Stimulated activated CD8-positive, alpha-beta memory T cell treated with anti-CD3 and anti-CD28 coated beads, Interleukin-15, amount 100 ng/mL, for 48 hours (primary cell): ENCODE results near the gene ADCY10.
"Not testable (repeated sequence)": the region's sequence is repeated elsewhere in the genome, so short reads cannot be mapped to it uniquely, and the experiment has no call there.

Experiments
- DNase-seq, 2 donors: peaks; one replicate each; pipeline ENCODE4 v3.0.0-alpha.2; 2020; ENCODE audit warnings: low read depth in 2 of 2

ADCY10 gene

GRCh38 chr1:167926486-167926997 is 12.6 kb upstream of the ADCY10 start:
- DNase-seq: no peak

GRCh38 chr1:167924543-167925231 is 10.8 kb upstream of the ADCY10 start:
- DNase-seq: no peak

GRCh38 chr1:167924102-167924501 is 10.2 kb upstream of the ADCY10 start:
- no peak for DNase-seq

- no peak for DNase-seq
Observed at GRCh38 chr1:167923324-167924056, 9.6 kb upstream of the ADCY10 start.

- DNase-seq: no peak
Observed at GRCh38 chr1:167922611-167923074, 8.7 kb upstream of the ADCY10 start.

- no peak for DNase-seq
Observed at GRCh38 chr1:167922023-167922422, 8.1 kb upstream of the ADCY10 start.

GRCh38 chr1:167916766-167917511 is 3.0 kb upstream of the ADCY10 start:
- DNase-seq: no peak

GRCh38 chr1:167915569-167915968 is 1.6 kb upstream of the ADCY10 start:
- no peak for DNase-seq

- DNase-seq: no peak
Observed at GRCh38 chr1:167912294-167912693, 1.6 kb downstream of the ADCY10 start.

GRCh38 chr1:167911413-167911812 is 2.5 kb downstream of the ADCY10 start:
- no peak for DNase-seq

- DNase-seq: no peak
Observed at GRCh38 chr1:167910530-167910929, 3.4 kb downstream of the ADCY10 start.

GRCh38 chr1:167909691-167910180 is 4.2 kb downstream of the ADCY10 start:
- no peak for DNase-seq

- DNase-seq: no peak
Observed at GRCh38 chr1:167905671-167906070, 8.3 kb downstream of the ADCY10 start.

GRCh38 chr1:167905182-167905581 is 8.8 kb downstream of the ADCY10 start:
- no peak for DNase-seq

- no peak for DNase-seq
Observed at GRCh38 chr1:167904652-167905130, 9.2 kb downstream of the ADCY10 start.

- no peak for DNase-seq
Observed at GRCh38 chr1:167900907-167901306, 13.0 kb downstream of the ADCY10 start.

- no peak for DNase-seq
Observed at GRCh38 chr1:167899253-167899681, 14.7 kb downstream of the ADCY10 start.

- no peak for DNase-seq
Observed at GRCh38 chr1:167898578-167899222, 15.2 kb downstream of the ADCY10 start.

- DNase-seq: no peak
Observed at GRCh38 chr1:167893798-167894197, 20.1 kb downstream of the ADCY10 start.

GRCh38 chr1:167890400-167890799 is 23.5 kb downstream of the ADCY10 start:
- no peak for DNase-seq

GRCh38 chr1:167887187-167887586 is 26.7 kb downstream of the ADCY10 start:
- not testable (repeated sequence) for DNase-seq
